ENCODE results near the gene MAN1C1. TPM values are rescaled to one million over a fixed set of nuclear protein-coding genes. Genes with fewer than 3 reads are reported as not detected.

Gene MAN1C1
- total RNA-seq, 1 donor from 2014 or later: 9.4 TPM

- intact Hi-C loops (cut with micrococcal nuclease): loop anchor here (1.0 to 2.0 kb wide), 3 partner anchors 202 to 379 kb away; partner anchors contain the start of gene MACO1
Observed at GRCh38 chr1:25809929-25810328, 193.3 kb downstream of the MAN1C1 start.

- intact Hi-C loops (cut with micrococcal nuclease): loop anchor here (1.0 to 2.0 kb wide), 4 partner anchors 202 to 380 kb away; partner anchors contain the start of gene MACO1
Observed at GRCh38 chr1:25810341-25811299, 194.0 kb downstream of the MAN1C1 start.

DNA sequence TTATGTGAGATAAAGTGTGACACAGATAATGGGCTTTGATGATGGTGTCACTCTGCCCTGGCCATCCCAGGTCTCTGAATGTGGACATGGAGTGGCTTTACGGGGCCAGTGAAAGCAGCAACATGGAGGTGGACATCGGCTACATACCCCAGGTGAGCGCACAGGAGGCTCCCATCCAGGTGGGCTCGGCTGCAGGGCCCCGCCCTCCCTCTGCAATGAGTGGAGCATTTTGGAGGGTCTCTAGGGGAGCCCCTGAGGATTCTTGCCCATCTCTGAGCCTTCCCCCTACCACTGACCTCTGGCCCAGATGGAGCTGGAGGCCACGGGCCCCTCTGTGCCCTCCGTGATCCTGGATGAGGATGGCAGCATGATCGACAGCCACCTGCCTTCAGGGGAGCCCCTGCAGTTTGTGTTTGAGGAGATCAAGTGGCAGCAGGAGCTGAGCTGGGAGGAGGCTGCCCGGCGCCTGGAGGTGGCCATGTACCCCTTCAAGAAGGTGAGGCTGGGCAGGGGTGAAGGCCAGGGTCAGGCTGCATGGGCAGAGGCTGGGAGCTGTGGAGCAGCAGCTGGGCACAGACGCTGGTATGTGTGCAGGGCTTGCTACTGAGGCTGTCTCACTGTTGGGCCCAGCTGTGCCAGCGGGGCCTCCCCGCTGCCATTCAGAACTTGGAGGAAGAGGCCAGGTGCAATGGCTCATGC is 194.9 kb downstream of the MAN1C1 start:
- intact Hi-C loops (cut with micrococcal nuclease): loop anchor here (1.0 to 2.0 kb wide), 2 partner anchors 291 to 381 kb away; partner anchors contain the start of gene MACO1

GRCh38 chr1:25813071-25813733 is 196.6 kb downstream of the MAN1C1 start:
- intact Hi-C loops (cut with micrococcal nuclease): no loop called here

DNA sequence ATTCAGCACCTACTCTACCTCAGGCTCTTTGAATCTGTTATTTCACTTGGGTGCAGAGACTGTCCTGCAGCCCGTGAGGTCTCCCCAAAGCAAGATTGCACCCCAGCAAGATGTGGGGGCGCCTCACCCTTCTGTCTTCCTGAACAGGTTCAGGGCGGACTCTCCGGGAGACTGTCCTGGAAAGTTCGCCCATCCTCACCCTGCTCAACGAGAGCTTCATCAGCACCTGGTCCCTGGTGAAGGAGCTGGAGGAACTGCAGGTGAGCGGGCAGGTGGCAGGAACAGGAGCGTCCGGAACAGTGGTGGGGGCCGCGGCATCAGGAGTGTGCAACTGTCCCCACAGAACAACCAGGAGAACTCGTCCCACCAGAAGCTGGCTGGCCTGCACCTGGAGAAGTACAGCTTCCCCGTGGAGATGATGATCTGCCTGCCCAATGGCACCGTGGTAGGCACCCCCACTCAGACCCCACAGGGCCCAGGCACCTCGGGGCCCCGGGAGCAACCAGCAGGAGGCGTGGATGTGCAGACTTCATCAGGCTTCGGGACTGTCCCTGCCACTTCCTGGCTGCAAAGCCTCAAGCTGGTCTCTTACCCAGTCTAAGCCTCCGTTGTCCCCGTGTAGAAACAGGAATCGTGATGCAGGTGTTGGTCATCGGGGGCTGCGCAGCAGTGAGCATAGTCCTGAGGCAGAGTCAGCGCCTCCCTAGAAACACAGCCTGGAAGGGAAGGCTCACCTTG is 197.3 kb downstream of the MAN1C1 start:
- intact Hi-C loops (cut with micrococcal nuclease): no loop called here

DNA sequence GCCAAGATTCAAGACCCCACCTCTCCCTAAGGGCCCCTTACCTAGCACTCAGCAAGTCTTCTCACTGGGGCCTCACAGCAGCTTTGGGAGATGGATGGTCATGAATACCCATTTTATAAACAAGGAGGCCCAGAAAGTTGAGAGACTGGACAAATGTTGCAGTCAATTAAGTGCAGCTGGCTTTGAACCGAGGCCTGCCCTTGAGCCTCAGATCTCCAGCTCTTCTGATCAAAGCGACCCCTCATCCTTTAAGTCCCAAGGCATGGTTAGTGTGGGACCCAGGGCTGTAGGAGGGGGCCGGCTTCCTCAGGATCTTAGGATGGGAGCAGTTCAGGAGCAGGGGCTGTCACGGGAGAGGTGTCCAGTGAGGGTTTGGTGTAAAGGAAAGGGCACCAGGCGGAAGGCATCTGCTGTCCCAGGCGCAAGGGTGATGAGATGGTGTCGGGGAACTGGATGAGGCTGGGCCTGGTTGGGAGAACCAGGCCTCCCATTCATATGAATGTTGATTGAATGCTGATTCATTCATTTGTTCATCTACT is 198.0 kb downstream of the MAN1C1 start:
- intact Hi-C loops (cut with micrococcal nuclease): no loop called here

- intact Hi-C loops (cut with micrococcal nuclease): no loop called here
Observed at GRCh38 chr1:25815208-25816111, 198.9 kb downstream of the MAN1C1 start.

DNA sequence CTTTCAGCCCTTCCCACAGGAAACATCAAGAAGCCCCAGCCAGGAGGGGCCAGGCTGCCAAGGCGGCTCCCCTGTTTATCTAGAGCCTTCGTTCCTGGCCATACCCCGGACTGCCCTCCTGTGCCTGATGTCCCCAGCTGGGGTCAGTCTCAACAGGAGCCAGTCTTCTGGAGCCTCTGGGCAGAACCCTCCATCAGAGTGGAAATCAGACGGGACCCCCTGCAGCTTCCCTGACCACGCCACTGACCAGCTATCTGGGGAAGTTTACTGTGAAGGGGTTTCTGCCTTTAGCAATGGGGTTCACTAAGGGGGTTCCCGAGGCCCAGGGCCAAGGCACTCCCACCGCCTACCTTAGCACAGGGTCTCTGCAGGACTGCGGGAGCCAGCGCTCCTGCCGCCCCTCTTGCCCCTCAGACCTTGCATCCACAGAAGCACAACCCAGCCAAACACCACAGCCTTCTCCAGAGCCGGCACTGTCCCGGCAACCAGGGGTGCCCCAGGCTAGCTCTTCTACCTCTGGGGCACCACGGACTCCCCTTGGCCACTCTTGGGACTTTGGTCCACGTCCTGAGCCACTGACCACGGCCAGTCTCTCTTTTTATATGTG is 199.6 kb downstream of the MAN1C1 start:
- intact Hi-C loops (cut with micrococcal nuclease): no loop called here

GRCh38 chr1:25817840-25818501 is 201.4 kb downstream of the MAN1C1 start:
- intact Hi-C loops (cut with micrococcal nuclease): no loop called here

- intact Hi-C loops (cut with micrococcal nuclease): no loop called here
Observed at GRCh38 chr1:25818569-25818968, 202.0 kb downstream of the MAN1C1 start.

GRCh38 chr1:25819491-25820246 is 203.1 kb downstream of the MAN1C1 start, which contains the start of gene MTFR1L:
Gene MTFR1L (plus strand): TSS chr1:25819954. CDS start chr1:25823105, 3,151 bp downstream.
- intact Hi-C loops (cut with micrococcal nuclease): loop anchor here (1.0 to 5.0 kb wide), 12 partner anchors 40 to 1072 kb away; partner anchors contain the start of genes AUNIP, CLIC4, DHDDS and MACO1

DNA sequence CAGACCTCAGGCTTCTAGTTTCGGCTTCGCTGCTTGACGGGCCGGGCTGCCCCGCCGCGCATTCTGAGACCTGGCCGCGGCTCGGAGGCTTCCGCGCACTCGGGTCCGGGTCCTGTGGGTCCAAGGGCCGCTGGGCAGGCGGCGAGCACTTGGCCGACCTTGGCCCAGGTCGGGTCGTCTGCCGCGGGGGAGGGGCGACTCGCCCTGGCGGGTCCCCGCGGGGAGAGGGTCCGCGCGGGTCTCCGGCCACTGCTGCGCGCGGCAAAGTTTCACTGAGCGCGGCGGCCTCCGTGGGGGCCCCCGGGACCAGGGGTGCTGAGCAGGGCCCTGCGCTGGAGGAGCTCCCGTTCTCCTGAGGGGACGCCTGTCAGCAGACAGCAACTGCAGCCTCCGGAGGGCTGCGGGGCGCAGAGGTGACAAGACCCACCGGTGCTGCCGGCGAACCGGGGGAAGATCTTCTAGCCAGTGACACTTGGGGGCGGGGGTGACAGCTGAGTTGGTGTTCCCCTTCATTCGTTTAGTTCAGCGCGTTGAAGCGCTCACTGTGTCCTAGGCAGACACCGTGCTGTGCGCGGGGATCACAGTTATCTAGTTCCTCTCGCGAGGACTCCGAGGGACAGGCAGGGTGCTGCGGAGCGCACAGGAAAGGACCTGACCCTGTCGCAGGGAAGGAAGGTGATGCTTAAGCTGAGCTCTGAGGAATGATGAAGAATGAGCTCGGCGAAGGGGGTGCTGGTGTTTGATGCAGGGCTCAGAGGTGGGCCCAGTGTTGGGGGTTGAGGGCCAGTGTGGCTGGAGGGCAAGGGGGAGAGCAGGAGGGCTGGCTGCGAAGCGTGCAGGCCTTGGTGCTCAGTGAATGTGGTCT is 203.9 kb downstream of the MAN1C1 start:
- intact Hi-C loops (cut with micrococcal nuclease): loop anchor here (1.0 to 5.0 kb wide), 11 partner anchors 39 to 1073 kb away; partner anchors contain the start of genes AUNIP, CLIC4, DHDDS and MACO1

- intact Hi-C loops (cut with micrococcal nuclease): loop anchor here (2.0 to 5.0 kb wide), 5 partner anchors 74 to 1074 kb away; partner anchors contain the start of genes CLIC4, RSRP1 and TMEM50A
Observed at GRCh38 chr1:25821112-25821476, 204.5 kb downstream of the MAN1C1 start.

- intact Hi-C loops (cut with micrococcal nuclease): loop anchor here (2.0 to 5.0 kb wide), 5 partner anchors 73 to 1074 kb away; partner anchors contain the start of genes CLIC4, RSRP1 and TMEM50A
Observed at GRCh38 chr1:25821630-25822091, 205.1 kb downstream of the MAN1C1 start.

DNA sequence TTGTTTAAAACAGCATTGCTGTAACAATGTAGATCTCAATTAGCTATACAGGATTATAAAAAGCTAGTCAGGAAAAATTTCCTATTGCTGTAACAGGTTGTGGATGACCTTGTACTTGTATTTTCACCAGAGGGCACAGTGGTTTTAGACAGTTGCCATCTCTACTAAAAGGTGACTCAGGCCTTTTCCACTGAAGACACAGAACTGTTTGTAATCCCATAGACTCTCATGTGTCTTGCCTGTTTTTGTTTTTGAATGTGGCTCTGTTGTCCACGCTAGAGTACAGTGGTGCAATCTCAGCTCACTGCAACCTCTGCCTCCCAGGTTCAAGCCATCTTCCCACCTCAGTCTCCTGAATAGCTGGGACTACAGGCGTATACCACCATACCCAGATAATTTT is 209.0 kb downstream of the MAN1C1 start:
- intact Hi-C loops (cut with micrococcal nuclease): no loop called here

GRCh38 chr1:25826571-25826970 is 210.0 kb downstream of the MAN1C1 start:
- intact Hi-C loops (cut with micrococcal nuclease): no loop called here

Measured in T-helper 1 cell treated with Interleukin-12 subunit alpha and Interleukin-12 subunit beta and Interleukin-4 antibody, amounts not matched to agents 30 ng/mL and 1 ng/mL, for 36 hours (primary cell).